NCI-H1930 (cell line): ENCODE measurements around the gene SBNO2.
A peak's percentile ranks its signal among the peaks of the same experiment; 100 is the strongest.
"Not testable (repeated sequence)": the region's sequence is repeated elsewhere in the genome, so short reads cannot be mapped to it uniquely, and the experiment has no call there.

ENCODE experiments used
- DNase-seq, 2 experiments: peaks; one replicate each; lab custom pipeline; 2025; lab: John Stamatoyannopoulos, UW

Gene SBNO2

GRCh38 chr19:1206150-1206863 is 32.2 kb upstream of the SBNO2 start:
- no peak for DNase-seq

GRCh38 chr19:1205114-1206099 is 31.3 kb upstream of the SBNO2 start, which contains the start of gene STK11:
Gene STK11, plus strand, starts transcription at chr19:1205778. Its CDS starts 1,136 bp downstream, at chr19:1206914.
- peak; percentile 89 to 95 for DNase-seq

- DNase-seq, result not testable (repeated sequence)
Observed at GRCh38 chr19:1200614-1201013, 26.5 kb upstream of the SBNO2 start.

- no peak for DNase-seq
Observed at GRCh38 chr19:1199531-1199930, 25.5 kb upstream of the SBNO2 start.

- no peak for DNase-seq
Observed at GRCh38 chr19:1189419-1189818, 15.4 kb upstream of the SBNO2 start.

DNA sequence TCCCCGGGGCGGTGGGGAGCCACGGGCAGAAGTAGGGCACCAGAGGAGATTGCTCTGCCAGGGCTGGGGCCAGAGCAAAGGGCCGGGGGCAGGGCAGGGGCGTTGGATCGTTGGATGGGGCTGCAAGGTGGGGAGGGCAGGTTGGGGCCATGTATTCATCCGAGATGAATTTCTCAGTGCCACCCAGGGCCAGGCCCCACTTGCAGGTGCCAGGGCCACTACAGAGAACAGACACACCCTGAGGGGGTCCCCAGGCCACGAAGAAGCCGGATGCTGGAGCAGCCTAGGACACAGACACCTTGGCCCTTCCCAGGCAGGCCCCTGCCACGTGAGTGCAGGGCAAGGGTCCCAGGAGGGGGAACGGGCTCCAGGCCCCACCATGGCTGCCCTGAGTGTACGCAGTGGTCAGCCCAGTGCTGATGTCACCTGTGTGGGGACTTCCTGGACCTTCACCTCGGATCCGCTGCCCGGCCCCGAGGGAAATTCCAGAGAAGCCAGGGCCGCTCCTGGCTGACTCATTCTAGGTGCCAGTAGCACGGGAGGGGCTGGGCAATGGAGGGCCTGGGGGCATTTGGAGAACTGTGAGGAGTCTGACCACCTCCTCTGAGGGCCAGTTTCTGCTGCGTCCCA is 9.6 kb upstream of the SBNO2 start:
- no peak for DNase-seq

GRCh38 chr19:1182727-1183126 is 8.7 kb upstream of the SBNO2 start:
- DNase-seq, result no peak

DNA sequence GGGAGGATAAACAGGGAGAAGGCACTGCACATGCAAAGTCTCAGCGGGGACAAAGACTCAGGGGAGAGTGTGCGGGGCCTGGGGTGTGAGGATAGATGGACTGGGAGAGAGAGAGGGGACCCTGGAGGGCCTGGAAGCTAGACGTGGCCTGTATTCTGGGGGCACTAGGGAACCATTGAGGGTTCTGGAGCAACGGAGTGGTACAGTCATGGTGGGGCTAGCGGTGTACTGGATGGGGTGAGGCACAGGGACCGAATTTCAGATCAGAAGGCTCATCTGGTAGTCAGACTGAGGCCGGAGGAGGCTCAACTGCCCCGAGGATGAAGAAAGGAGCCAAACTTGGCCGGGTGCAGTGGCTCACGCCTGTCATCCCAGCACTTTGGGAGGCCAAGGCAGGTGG is 8.0 kb upstream of the SBNO2 start:
- no peak for DNase-seq

DNA sequence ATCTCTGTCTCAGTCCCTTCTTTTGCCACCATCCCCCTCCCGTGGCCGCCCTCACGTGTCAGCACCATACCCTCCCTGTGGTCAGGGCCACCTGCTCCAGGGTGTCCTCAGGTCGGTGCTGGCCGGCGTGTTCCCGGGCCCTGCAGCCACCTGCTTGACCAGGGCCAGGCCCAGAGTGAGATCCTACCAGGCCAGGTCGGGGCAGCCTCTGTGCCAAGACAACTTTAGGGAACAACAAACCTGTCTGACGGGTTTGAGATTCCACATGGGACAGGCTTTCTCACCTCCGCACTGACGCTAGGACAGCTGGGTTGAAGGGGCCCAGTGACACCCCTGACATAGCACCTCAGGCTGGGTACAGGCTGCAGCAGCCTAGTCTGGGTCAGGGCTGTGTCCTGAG is 7.5 kb upstream of the SBNO2 start:
- DNase-seq, result no peak

GRCh38 chr19:1177322-1178114 is 3.5 kb upstream of the SBNO2 start:
- no peak for DNase-seq

- no peak for DNase-seq
Observed at GRCh38 chr19:1173159-1173844, 766 bp downstream of the SBNO2 start.

DNA sequence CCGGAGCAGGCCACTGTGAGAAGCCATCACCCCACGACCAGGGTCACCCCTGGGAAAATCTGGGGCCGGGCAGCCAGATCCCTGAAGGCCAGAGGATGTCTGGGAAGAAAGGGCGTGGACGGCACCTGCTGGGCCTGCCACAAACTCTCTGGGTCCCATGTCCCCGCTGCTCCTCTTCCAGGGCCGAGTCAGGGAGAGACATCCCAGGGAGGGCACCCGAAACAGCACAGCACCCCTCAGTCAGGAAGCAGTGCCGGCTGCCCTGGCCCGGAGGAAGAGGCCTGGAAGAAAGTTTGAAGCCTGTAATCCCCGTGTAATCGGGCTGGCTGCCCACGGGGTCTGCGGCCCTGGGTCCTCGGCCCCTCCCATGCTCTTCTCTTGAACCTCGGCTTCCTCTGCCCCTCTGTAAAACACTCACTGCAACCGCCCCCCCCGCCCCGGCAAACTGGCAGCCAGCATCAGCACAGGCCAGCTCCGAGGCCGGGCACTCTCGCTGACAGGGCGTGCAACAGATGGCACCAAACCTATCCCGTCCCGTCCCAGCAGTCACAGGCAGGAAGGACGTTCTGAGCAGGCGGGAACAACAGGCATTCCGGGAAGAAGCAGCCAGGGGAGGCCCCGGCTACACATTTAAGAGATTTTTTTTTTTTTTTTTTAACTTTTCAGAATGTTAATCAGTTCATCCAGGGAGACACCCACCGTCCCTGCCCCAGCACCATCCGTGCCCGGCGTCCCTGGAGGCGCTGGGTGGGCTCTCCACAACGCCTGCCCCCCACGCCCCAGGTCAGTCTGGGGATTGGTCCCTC is 1.5 kb downstream of the SBNO2 start:
- no peak for DNase-seq

DNA sequence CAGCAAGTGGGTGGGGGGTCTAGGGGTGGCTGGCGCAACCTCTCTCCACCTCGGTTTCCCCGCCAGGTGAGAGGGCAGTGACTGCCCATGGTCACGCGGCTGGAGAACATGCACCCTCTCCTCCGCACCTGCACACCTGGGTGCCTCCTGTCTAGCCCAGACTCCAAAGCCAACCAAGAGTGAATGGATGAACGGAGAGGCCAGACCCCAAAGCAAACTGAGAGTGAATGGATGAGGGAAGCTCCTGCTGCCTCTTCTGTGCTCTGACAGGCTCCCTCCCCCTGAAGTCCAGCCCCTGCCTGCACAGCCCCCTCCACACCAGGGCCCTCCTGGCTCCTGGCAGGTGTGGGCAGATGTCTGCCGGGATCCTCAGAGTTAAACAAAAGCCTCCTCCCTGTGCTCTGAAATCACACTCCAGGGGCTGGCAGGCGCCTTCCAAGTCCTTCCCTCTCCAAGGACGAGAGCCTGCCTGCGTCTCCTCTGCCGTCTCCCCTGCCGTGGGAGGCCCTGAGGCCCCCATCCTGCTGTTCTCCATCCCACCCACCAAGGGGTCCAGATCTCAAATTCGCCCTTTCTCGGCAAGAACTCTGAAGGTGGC is 2.2 kb downstream of the SBNO2 start:
- no peak for DNase-seq

GRCh38 chr19:1170938-1171754 is 2.9 kb downstream of the SBNO2 start:
- no peak for DNase-seq

DNA sequence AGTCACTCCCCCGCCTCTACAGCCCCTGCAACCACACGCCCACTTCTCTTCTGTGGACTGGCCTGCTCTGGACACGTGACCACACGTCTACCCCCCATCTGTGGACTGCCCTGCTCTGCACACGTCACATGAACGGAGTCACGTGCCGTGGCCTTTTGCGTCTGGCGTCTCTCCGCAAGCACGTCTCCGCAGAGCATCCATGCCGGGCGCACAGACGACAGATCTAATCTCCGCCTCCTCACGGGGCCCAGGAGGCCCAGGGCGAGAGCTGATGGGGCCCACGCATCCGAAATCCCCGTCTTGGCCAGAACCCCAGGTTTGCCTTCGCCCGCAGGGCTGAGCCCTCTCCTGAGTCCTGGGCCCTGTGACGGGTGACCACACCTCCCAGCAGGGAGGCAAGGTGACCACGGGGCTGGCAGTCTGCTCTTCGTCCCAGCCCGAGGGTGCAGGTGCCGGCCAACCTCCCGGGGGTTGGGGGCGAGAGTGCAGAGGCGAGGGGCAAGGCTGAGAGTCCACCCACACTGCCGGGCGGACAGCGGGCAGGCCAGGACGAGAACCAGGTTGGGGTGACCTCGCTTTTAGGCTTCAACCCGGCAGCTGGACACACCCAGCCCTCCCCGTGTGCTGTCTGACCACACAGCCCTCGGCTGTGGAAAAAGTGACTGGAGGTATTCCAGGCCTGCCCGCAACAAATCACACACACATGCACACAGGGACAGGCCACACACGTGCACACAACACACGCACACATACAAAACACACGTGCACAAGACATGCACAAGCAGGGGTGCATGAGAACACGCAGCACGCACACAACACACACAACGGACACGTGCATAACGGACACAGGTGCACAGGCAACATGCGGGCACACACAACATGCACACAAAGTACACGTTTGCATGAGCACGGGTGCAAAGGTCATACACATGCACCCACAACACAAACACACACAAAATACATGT is 3.9 kb downstream of the SBNO2 start:
- no peak for DNase-seq

DNA sequence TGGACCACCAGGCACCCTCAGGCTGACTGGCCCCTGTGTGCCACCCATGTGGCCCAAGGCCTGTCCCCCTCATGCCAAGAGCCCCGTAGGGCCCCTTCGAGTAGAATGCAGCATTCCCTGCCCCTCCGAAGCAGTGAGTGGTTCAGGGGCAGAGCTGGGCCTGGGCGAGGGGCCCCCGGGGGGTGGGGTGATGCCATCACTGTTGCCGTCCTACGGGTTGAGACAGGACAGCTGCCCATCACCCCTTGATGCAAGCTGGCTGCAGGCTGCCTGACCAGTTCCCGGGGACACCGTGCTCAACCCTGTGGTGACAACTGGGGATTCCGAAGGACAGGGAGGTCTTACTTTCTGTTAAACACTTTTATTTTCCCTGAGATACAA is 4.7 kb downstream of the SBNO2 start:
- DNase-seq, result no peak

DNA sequence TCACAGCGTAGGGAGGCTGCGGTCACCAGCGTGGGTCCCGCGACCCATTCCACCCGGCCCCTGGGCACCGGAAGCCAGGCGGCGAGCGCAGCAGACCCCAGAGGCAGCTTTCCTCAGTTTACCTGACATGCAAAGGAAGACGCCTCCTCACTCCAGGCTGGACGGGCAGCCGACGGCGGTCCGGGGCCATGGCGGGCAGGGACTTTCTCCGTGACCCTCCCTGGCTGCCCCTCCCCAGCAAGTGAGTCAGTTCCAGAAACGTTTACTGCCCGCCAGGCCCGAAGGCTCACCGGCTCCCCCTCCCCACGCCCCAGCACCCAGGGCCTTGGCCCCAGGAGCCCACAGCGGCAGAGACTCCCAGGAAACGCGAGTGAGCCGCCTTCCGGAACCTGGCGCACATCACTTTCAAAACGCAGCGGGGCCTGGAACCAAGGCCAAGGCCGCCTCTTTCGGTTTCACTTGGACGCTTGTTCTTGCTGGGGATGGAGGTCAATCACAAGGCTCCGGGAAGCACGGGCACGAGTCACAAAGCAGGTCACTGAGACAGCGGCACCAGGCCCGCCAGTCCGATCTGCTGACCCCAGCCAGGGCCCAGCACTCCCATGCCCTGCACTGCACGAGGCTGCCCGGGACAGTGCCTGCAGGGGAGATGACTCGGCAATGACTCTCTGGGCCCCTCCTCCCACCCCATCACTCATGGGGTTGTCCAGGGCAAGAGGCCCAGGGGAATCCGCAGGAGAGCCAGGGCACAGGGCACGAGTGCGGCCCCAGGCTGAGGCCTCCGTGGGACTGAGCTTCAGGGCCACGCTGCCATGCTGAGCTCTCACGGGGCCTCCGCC is 5.3 kb downstream of the SBNO2 start:
- no peak for DNase-seq
